Measurements from ENCODE around the gene HEMK1.

The HEMK1 gene

GRCh38 chr3:50549226-50549625 is 20.1 kb upstream of the HEMK1 start:
- H3K27me3 ChIP-seq (ENCODE audit: insufficient read depth, low read length): no peaks in the 10 kb centered on the region
- H3K4me1 ChIP-seq (ENCODE audit: insufficient read depth, low read length): 0 out of 2 replicates have a peak, but pooled peaks cover 6% of the 10 kb centered on the region
- H3K9ac ChIP-seq (ENCODE audit: low read depth, low read length): no peak overlapping the region
- no peaks in the 10 kb centered on the region for H3K9me3 ChIP-seq (ENCODE audit: insufficient read depth, low read depth, low read length)
- H3K36me3 ChIP-seq (ENCODE audit: insufficient read depth, low read length): no peaks in the 10 kb centered on the region
- no peak overlapping the region for H3K27ac ChIP-seq (ENCODE audit: low read depth, low read length)
- H3K4me3 ChIP-seq (ENCODE audit: low read length): no peak overlapping the region
- WGBS: 86% methylated on average over 3 of the region's 3 CpGs

- 56% methylated on average over 12 of the region's 13 CpGs for WGBS
- H3K9ac ChIP-seq (ENCODE audit: low read depth, low read length): no peak overlapping the region
Observed at GRCh38 chr3:50550079-50550736, 19.1 kb upstream of the HEMK1 start.

GRCh38 chr3:50551054-50551659 is 18.2 kb upstream of the HEMK1 start:
- Histone ChIP-seq H3K27ac (ENCODE audit: low read depth, low read length) (no peak overlapping the region), H3K27me3 (ENCODE audit: insufficient read depth, low read length) (no peaks in the 10 kb centered on the region), H3K4me1 (ENCODE audit: insufficient read depth, low read length) (no peaks in the 10 kb centered on the region), H3K9me3 (ENCODE audit: insufficient read depth, low read depth, low read length) (no peaks in the 10 kb centered on the region), H3K4me3 (ENCODE audit: low read length) (no peak overlapping the region), H3K9ac (ENCODE audit: low read depth, low read length) (no peak overlapping the region), H3K36me3 (ENCODE audit: insufficient read depth, low read length) (no peaks in the 10 kb centered on the region)
- WGBS: 65% methylated on average over 9 of the region's 9 CpGs

More at GRCh38 chr3:50550079-50550736, 19.1 kb upstream of the HEMK1 start:
- Histone ChIP-seq H3K36me3 (ENCODE audit: insufficient read depth, low read length) (no peaks in the 10 kb centered on the region), H3K9me3 (ENCODE audit: insufficient read depth, low read depth, low read length) (no peaks in the 10 kb centered on the region), H3K4me1 (ENCODE audit: insufficient read depth, low read length) (0 out of 2 replicates have a peak, but pooled peaks cover 6% of the 10 kb centered on the region), H3K4me3 (ENCODE audit: low read length) (no peak overlapping the region), H3K27ac (ENCODE audit: low read depth, low read length) (no peak overlapping the region), H3K27me3 (ENCODE audit: insufficient read depth, low read length) (no peaks in the 10 kb centered on the region)

- no peaks in the 10 kb centered on the region for H3K36me3 ChIP-seq (ENCODE audit: insufficient read depth, low read length)
- 90% methylated on average over 7 of the region's 7 CpGs for WGBS
- H3K27ac ChIP-seq (ENCODE audit: low read depth, low read length): no peak overlapping the region
- H3K9ac ChIP-seq (ENCODE audit: low read depth, low read length): no peak overlapping the region
- no peaks in the 10 kb centered on the region for H3K9me3 ChIP-seq (ENCODE audit: insufficient read depth, low read depth, low read length)
- H3K27me3 ChIP-seq (ENCODE audit: insufficient read depth, low read length): no peaks in the 10 kb centered on the region
- H3K4me1 ChIP-seq (ENCODE audit: insufficient read depth, low read length): no peaks in the 10 kb centered on the region
- no peak overlapping the region for H3K4me3 ChIP-seq (ENCODE audit: low read length)
Observed at GRCh38 chr3:50551681-50552435, 17.5 kb upstream of the HEMK1 start.

- no peak overlapping the region for H3K9ac ChIP-seq (ENCODE audit: low read depth, low read length)
- no peaks in the 10 kb centered on the region for H3K9me3 ChIP-seq (ENCODE audit: insufficient read depth, low read depth, low read length)
- no peaks in the 10 kb centered on the region for H3K4me1 ChIP-seq (ENCODE audit: insufficient read depth, low read length)
- 91% methylated on average over 9 of the region's 9 CpGs for WGBS
- no peak overlapping the region for H3K27ac ChIP-seq (ENCODE audit: low read depth, low read length)
- H3K27me3 ChIP-seq (ENCODE audit: insufficient read depth, low read length): no peaks in the 10 kb centered on the region
- no peaks in the 10 kb centered on the region for H3K36me3 ChIP-seq (ENCODE audit: insufficient read depth, low read length)
- H3K4me3 ChIP-seq (ENCODE audit: low read length): no peak overlapping the region
Observed at GRCh38 chr3:50552598-50552997, 16.7 kb upstream of the HEMK1 start.

GRCh38 chr3:50554553-50554952 is 14.8 kb upstream of the HEMK1 start:
- Histone ChIP-seq H3K4me1 (ENCODE audit: insufficient read depth, low read length) (no peaks in the 10 kb centered on the region), H3K27me3 (ENCODE audit: insufficient read depth, low read length) (no peaks in the 10 kb centered on the region), H3K27ac (ENCODE audit: low read depth, low read length) (no peak overlapping the region), H3K36me3 (ENCODE audit: insufficient read depth, low read length) (no peaks in the 10 kb centered on the region), H3K9me3 (ENCODE audit: insufficient read depth, low read depth, low read length) (no peaks in the 10 kb centered on the region), H3K9ac (ENCODE audit: low read depth, low read length) (no peak overlapping the region), H3K4me3 (ENCODE audit: low read length) (no peak overlapping the region)
- WGBS: 87% methylated on average over 5 of the region's 5 CpGs

DNA sequence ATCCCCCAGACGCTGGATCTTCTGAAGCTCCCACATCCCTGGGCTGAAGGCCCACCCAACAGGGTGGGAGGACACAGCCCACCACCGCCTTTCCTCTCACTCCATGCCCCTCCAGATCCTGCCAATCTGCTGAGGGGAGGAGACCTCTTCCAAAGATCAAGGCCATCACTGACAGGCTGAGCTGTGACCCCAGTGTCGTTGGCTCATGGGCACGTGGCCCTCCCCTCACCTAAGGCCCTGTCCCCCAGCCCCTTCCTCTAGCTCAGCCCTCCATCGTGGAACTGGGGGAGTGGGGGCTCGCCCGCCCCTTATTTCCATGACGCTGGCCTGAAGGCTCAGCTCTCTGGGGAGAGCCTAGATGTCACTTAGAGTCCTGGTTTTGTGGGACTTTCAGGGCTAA is 12.2 kb upstream of the HEMK1 start:
- 76% methylated on average over 8 of the region's 8 CpGs for WGBS
- Histone ChIP-seq H3K9me3 (ENCODE audit: insufficient read depth, low read depth, low read length) (no peaks in the 10 kb centered on the region), H3K4me3 (ENCODE audit: low read length) (no peak overlapping the region), H3K9ac (ENCODE audit: low read depth, low read length) (no peak overlapping the region), H3K4me1 (ENCODE audit: insufficient read depth, low read length) (no peaks in the 10 kb centered on the region), H3K27me3 (ENCODE audit: insufficient read depth, low read length) (no peaks in the 10 kb centered on the region), H3K36me3 (ENCODE audit: insufficient read depth, low read length) (no peaks in the 10 kb centered on the region), H3K27ac (ENCODE audit: low read depth, low read length) (no peak overlapping the region)

DNA sequence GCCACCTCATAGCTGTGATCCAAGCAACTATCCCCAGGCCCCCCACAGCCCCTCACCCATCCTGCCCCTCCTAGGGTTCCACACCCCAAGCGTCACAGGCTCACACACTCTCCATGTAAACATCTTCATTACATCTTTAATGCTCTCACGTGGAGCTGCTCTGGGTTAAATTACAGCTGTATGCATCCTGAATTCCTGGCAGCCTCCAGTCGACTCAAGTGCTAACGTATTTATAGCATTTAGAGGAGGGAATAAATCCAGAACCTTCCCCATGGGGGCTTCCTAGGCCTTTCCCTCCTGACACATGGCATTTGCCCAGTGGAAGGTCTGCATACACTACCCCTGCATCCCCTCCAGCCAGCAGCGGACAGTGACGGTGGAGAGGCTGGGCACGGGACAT is 11.4 kb upstream of the HEMK1 start:
- H3K9ac ChIP-seq (ENCODE audit: low read depth, low read length): no peak overlapping the region
- H3K4me1 ChIP-seq (ENCODE audit: insufficient read depth, low read length): no peaks in the 10 kb centered on the region
- no peak overlapping the region for H3K27ac ChIP-seq (ENCODE audit: low read depth, low read length)
- 81% methylated on average over 7 of the region's 7 CpGs for WGBS
- H3K9me3 ChIP-seq (ENCODE audit: insufficient read depth, low read depth, low read length): no peaks in the 10 kb centered on the region
- no peak overlapping the region for H3K4me3 ChIP-seq (ENCODE audit: low read length)
- H3K27me3 ChIP-seq (ENCODE audit: insufficient read depth, low read length): no peaks in the 10 kb centered on the region
- H3K36me3 ChIP-seq (ENCODE audit: insufficient read depth, low read length): no peaks in the 10 kb centered on the region

GRCh38 chr3:50559702-50560101 is 9.6 kb upstream of the HEMK1 start:
- H3K4me1 ChIP-seq (ENCODE audit: insufficient read depth, low read length): no peaks in the 10 kb centered on the region
- H3K9me3 ChIP-seq (ENCODE audit: insufficient read depth, low read depth, low read length): no peaks in the 10 kb centered on the region
- H3K4me3 ChIP-seq (ENCODE audit: low read length): no peak overlapping the region
- H3K36me3 ChIP-seq (ENCODE audit: insufficient read depth, low read length): no peaks in the 10 kb centered on the region
- H3K9ac ChIP-seq (ENCODE audit: low read depth, low read length): no peak overlapping the region
- H3K27me3 ChIP-seq (ENCODE audit: insufficient read depth, low read length): no peaks in the 10 kb centered on the region
- no peak overlapping the region for H3K27ac ChIP-seq (ENCODE audit: low read depth, low read length)

- 90% methylated on average over 2 of the region's 2 CpGs for WGBS
- no peak overlapping the region for H3K4me3 ChIP-seq (ENCODE audit: low read length)
- H3K36me3 ChIP-seq (ENCODE audit: insufficient read depth, low read length): no peaks in the 10 kb centered on the region
- H3K27me3 ChIP-seq (ENCODE audit: insufficient read depth, low read length): peaks cover 14% of the 10 kb centered on the region
- no peak overlapping the region for H3K9ac ChIP-seq (ENCODE audit: low read depth, low read length)
- H3K4me1 ChIP-seq (ENCODE audit: insufficient read depth, low read length): no peaks in the 10 kb centered on the region
- H3K9me3 ChIP-seq (ENCODE audit: insufficient read depth, low read depth, low read length): no peaks in the 10 kb centered on the region
- H3K27ac ChIP-seq (ENCODE audit: low read depth, low read length): no peak overlapping the region
Observed at GRCh38 chr3:50562861-50563260, 6.5 kb upstream of the HEMK1 start.

GRCh38 chr3:50563867-50564266 is 5.5 kb upstream of the HEMK1 start:
- Histone ChIP-seq H3K27me3 (ENCODE audit: insufficient read depth, low read length) (peaks cover 14% of the 10 kb centered on the region), H3K4me3 (ENCODE audit: low read length) (no peak overlapping the region), H3K9ac (ENCODE audit: low read depth, low read length) (no peak overlapping the region), H3K36me3 (ENCODE audit: insufficient read depth, low read length) (no peaks in the 10 kb centered on the region), H3K27ac (ENCODE audit: low read depth, low read length) (no peak overlapping the region), H3K9me3 (ENCODE audit: insufficient read depth, low read depth, low read length) (no peaks in the 10 kb centered on the region), H3K4me1 (ENCODE audit: insufficient read depth, low read length) (no peaks in the 10 kb centered on the region)
- 89% methylated on average over 2 of the region's 2 CpGs for WGBS
